Esophagus squamous epithelium (tissue), 4 donors: ENCODE results near the gene SLC18A3.

Experiments
- CTCF ChIP-seq, 6 experiments: fragments of 450-650 bp in 4 of 6; fragments of 200-600 bp in 2 of 6; sonication (generic) in 2 of 6; IDR thresholded peaks; one replicate each; pipeline ENCODE4 v1.5.1; 2016 to 2019; ENCODE audit warnings: antibody characterized with exemption in 6 of 6, mild to moderate bottlenecking in 4 of 6, moderate library complexity in 4 of 6
- POLR2A ChIP-seq, 4 donors: fragments of 450-650 bp; IDR thresholded peaks; one replicate each; pipeline ENCODE4 v1.6.1; 2017; ENCODE audit warnings: antibody characterized with exemption in 4 of 4, mild to moderate bottlenecking in 4 of 4, moderate library complexity in 3 of 4

GRCh38 chr10:49632406-49633317 is 22.6 kb downstream of the SLC18A3 start:
- TF ChIP-seq CTCF (IDR thresholded peaks at IDR 0.05) (no peak), POLR2A (IDR thresholded peaks at IDR 0.05) (no peak)
